ENCODE measurements around the gene CFAP68. TPM values are rescaled to one million over a fixed set of nuclear protein-coding genes. Genes with fewer than 3 reads are reported as not detected.

Gene CFAP68
- total RNA-seq, 4 donors from 2014 or later = 11.9 to 22.6 (median 16.0) TPM; not detected in 1

GRCh38 chr11:111851067-111851466 is 28.3 kb upstream of the CFAP68 start:
- no peak overlapping the region for H3K4me3 ChIP-seq
- peaks cover 0 to 38% (median 0%) of the 10 kb centered on the region in 3 donors for H3K36me3 ChIP-seq
- TF ChIP-seq CTCF (IDR thresholded peaks at IDR 0.05) = no peak
- no peak for TF ChIP-seq POLR2A (IDR thresholded peaks at IDR 0.05)
- no peak overlapping the region for H3K27ac ChIP-seq
- DNase-seq = no peak
- H3K27me3 ChIP-seq = no peaks in the 10 kb centered on the region
- H3K4me1 ChIP-seq = no peaks in the 10 kb centered on the region
- no peaks in the 10 kb centered on the region for H3K9me3 ChIP-seq

- Histone ChIP-seq H3K9me3 (no peaks in the 10 kb centered on the region), H3K27ac (no peak overlapping the region), H3K4me3 (no peak overlapping the region), H3K4me1 (no peaks in the 10 kb centered on the region), H3K27me3 (no peaks in the 10 kb centered on the region), H3K36me3 (peaks cover 0 to 38% (median 0%) of the 10 kb centered on the region in 3 donors)
- no peak for DNase-seq
- TF ChIP-seq POLR2A (IDR thresholded peaks at IDR 0.05) (no peak), CTCF (IDR thresholded peaks at IDR 0.05) (peak in 1 of 6 experiments; percentile 11)
These were observed 27.7 kb upstream of the CFAP68 start for GRCh38 chr11:111851636-111852035.

- no peaks in the 10 kb centered on the region for H3K4me1 ChIP-seq
- H3K36me3 ChIP-seq = peaks cover 0 to 42% (median 0%) of the 10 kb centered on the region in 3 donors
- H3K27me3 ChIP-seq = no peaks in the 10 kb centered on the region
- DNase-seq = no peak
- no peaks in the 10 kb centered on the region for H3K9me3 ChIP-seq
- no peak overlapping the region for H3K4me3 ChIP-seq
- H3K27ac ChIP-seq = no peak overlapping the region
- no peak for TF ChIP-seq CTCF (IDR thresholded peaks at IDR 0.05)
- TF ChIP-seq POLR2A (IDR thresholded peaks at IDR 0.05) = no peak
These were observed 27.2 kb upstream of the CFAP68 start for GRCh38 chr11:111852103-111852502.

- DNase-seq = no peak
- Histone ChIP-seq H3K27ac (no peak overlapping the region), H3K27me3 (no peaks in the 10 kb centered on the region), H3K36me3 (peaks cover 0 to 76% (median 0%) of the 10 kb centered on the region in 3 donors), H3K4me1 (peaks cover 0 to 7% (median 0%) of the 10 kb centered on the region in 4 donors), H3K9me3 (no peaks in the 10 kb centered on the region), H3K4me3 (no peak overlapping the region)
- TF ChIP-seq CTCF (IDR thresholded peaks at IDR 0.05) = no peak
- no peak for TF ChIP-seq POLR2A (IDR thresholded peaks at IDR 0.05)
These were observed 23.8 kb upstream of the CFAP68 start for GRCh38 chr11:111855506-111855905.

- no peak overlapping the region for H3K4me3 ChIP-seq
- peaks cover 0 to 56% (median 0%) of the 10 kb centered on the region in 3 donors for H3K36me3 ChIP-seq
- no peaks in the 10 kb centered on the region for H3K9me3 ChIP-seq
- peaks cover 0 to 12% (median 0%) of the 10 kb centered on the region in 4 donors for H3K4me1 ChIP-seq
- no peak overlapping the region for H3K27ac ChIP-seq
- TF ChIP-seq CTCF (IDR thresholded peaks at IDR 0.05) (peak in 2 of 6 experiments; percentile 5 to 12), POLR2A (IDR thresholded peaks at IDR 0.05) (no peak)
- no peaks in the 10 kb centered on the region for H3K27me3 ChIP-seq
- no peak for DNase-seq
These were observed 19.1 kb upstream of the CFAP68 start for GRCh38 chr11:111860257-111860656.

- H3K27me3 ChIP-seq = no peaks in the 10 kb centered on the region
- H3K36me3 ChIP-seq = peaks cover 0 to 32% (median 0%) of the 10 kb centered on the region in 3 donors
- H3K4me3 ChIP-seq = peak overlapping the region in 1 of 4 donors; percentile 91
- TF ChIP-seq POLR2A (IDR thresholded peaks at IDR 0.05) (no peak), CTCF (IDR thresholded peaks at IDR 0.05) (no peak)
- no peaks in the 10 kb centered on the region for H3K9me3 ChIP-seq
- no peak for DNase-seq
- H3K4me1 ChIP-seq = peaks cover 0 to 14% (median 0%) of the 10 kb centered on the region in 4 donors
- peak overlapping the region in 1 of 4 donors; percentile 89 for H3K27ac ChIP-seq
These were observed 9.2 kb upstream of the CFAP68 start for GRCh38 chr11:111870113-111870512.
